Vagina (tissue), 2 donors: ENCODE data around the gene MYO7A.

Experiments
- POLR2A ChIP-seq, 2 donors: fragments of 450-650 bp; IDR thresholded peaks; one replicate each; pipeline ENCODE4 v1.6.1; 2017; ENCODE audit warnings: antibody characterized with exemption in 2 of 2, mild to moderate bottlenecking in 2 of 2, moderate library complexity in 2 of 2
- TF ChIP-seq, protein P1 (sequence below), 3 experiments: fragments of 450-650 bp in 2 of 3; fragments of 200-600 bp in 1 of 3; sonication (generic) in 1 of 3; IDR thresholded peaks; one replicate each; pipeline ENCODE4 v1.5.1; 2017 to 2019; ENCODE audit warnings: antibody characterized with exemption in 3 of 3, mild to moderate bottlenecking in 2 of 3, moderate library complexity in 2 of 3

DNA sequence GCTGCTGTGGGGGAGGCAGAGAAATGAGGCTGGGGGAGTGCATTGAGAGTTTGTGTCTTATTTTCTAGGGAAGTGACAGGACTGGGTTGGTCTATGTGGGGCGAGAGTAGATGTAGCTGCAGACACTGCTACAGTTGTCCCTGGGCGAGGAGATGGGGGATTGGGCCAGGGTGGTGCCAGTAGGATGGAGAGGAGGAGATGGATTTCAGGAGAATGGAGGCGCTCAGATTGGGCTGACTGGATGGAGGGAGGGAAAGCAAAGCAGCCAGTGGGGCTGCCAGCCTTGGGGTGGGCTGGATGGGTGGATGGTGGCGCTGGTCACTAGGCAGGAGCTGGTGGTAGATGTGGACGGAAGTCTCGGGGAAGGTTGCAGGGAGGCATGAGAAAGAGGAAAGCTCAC is 16.1 kb upstream of the MYO7A start:
- no peak for TF ChIP-seq POLR2A (IDR thresholded peaks at IDR 0.05)
- TF ChIP-seq, protein P1, sequence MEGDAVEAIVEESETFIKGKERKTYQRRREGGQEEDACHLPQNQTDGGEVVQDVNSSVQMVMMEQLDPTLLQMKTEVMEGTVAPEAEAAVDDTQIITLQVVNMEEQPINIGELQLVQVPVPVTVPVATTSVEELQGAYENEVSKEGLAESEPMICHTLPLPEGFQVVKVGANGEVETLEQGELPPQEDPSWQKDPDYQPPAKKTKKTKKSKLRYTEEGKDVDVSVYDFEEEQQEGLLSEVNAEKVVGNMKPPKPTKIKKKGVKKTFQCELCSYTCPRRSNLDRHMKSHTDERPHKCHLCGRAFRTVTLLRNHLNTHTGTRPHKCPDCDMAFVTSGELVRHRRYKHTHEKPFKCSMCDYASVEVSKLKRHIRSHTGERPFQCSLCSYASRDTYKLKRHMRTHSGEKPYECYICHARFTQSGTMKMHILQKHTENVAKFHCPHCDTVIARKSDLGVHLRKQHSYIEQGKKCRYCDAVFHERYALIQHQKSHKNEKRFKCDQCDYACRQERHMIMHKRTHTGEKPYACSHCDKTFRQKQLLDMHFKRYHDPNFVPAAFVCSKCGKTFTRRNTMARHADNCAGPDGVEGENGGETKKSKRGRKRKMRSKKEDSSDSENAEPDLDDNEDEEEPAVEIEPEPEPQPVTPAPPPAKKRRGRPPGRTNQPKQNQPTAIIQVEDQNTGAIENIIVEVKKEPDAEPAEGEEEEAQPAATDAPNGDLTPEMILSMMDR (IDR thresholded peaks at IDR 0.05), result no peak
